ENCODE data around the gene SMIM17.

DNA sequence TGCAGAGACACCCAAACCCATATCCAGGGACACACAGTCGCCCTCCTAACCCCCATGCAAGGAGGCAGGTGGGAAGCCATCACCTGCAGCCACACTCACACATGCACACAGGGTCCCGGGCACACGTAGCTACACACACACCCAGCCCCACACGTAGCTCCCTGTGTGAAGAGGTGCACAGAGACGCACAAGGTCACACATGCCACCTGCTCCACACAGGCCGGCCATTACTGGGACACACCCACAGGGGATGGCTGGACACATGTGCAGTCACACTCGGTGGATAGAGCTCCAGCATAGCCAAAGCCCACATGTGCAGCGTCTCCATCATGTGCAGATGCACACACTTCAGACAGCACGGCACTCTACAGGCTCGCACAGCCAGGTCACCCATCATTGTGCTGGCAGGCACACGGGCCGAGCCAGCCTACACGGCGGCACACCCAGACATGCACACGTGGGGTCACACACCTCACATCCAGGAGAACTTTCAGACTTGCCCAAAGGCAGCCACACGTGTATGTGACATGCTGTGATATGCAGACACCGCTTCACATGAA, 27.5 kb downstream of the SMIM17 start:
- no peak for TF ChIP-seq EZH2 (IDR thresholded peaks at IDR 0.05; ENCODE audit: insufficient read depth, poor library complexity, severe bottlenecking)
- no peak for TF ChIP-seq EZH2phosphoT487 (IDR thresholded peaks at IDR 0.05; ENCODE audit: insufficient read depth, low read depth)

All from GM23248 (cell line).